Testis (tissue), 2 donors: ENCODE data around the gene APOF.

Experiments
- CTCF ChIP-seq, 3 experiments: fragments of 450-650 bp in 2 of 3; fragments of 200-600 bp in 1 of 3; sonication (generic) in 1 of 3; IDR thresholded peaks; one replicate each; pipeline ENCODE4 v1.5.1; 2016 to 2019; ENCODE audit warnings: antibody characterized with exemption in 3 of 3, mild to moderate bottlenecking in 2 of 3, moderate library complexity in 1 of 3
- POLR2A ChIP-seq: fragments of 450-650 bp; IDR thresholded peaks from one replicate; pipeline ENCODE4 v1.6.1; 2017; ENCODE audit warnings: antibody characterized with exemption, mild to moderate bottlenecking, moderate library complexity

- TF ChIP-seq CTCF (IDR thresholded peaks at IDR 0.05) (no peak), POLR2A (no peak)
Measured at GRCh38 chr12:56366948-56367347, 4.3 kb upstream of the APOF start.
